HG03571 (cell line): ENCODE results near the gene PPM1H.
A peak's percentile ranks its signal among the peaks of the same experiment; 100 is the strongest.

Source experiments
- ATAC-seq: cut with Tn5 transposase; IDR thresholded peaks from one replicate; pipeline ENCODE4 v1.9.1; 2021; ENCODE audit not compliant: unreplicated experiment

Gene PPM1H

DNA sequence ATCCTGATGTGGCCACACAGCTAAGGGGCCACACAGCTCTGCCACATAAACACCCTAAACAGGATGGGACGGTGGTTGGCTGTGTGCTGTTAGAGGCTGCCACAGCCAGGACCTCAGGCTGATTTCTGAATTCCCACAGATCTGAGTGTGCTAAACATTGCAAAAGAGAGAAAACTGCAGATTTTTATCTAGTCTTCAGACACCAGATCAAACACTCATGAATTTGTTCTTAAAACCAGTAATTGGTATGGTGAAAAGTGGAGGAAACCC lies 277.7 kb downstream of the PPM1H start:
- ATAC-seq: no peak

DNA sequence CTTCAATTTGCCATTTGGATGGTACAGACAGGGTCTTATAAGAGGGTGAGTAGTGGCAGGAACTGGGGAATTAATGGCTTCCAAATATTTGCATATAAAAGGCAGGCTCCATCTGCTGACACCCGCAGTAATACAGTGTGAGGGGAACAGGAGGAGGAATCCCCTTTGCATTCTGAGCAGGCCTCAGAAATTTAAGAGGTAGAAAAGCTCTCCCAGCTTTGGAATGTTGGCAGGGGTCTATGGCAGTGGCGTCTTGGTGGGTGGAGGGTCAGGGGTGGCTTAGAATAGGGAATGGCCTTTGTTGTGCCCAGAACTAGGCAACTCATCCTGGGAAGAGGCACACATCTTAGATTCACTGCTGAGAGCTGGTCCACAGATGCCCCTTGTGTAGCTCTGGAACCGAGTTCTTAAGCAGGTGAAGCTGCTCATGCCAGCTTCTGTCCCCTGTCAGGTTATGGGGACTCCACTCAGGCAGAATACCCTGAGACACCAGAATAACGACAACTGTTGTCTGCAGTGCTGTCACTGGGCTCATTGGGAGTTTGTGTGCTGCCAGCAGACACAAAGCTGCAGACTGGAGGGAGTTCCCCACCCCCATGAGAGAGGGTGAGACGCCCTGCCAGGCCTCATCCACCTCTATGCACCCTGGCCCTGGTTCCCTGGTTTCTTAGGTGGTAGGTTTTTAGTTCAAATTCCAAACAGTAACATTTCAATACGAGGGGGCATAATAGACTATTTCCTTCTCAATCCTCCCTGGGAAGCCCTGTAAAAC lies 278.2 kb downstream of the PPM1H start:
- ATAC-seq: no peak

DNA sequence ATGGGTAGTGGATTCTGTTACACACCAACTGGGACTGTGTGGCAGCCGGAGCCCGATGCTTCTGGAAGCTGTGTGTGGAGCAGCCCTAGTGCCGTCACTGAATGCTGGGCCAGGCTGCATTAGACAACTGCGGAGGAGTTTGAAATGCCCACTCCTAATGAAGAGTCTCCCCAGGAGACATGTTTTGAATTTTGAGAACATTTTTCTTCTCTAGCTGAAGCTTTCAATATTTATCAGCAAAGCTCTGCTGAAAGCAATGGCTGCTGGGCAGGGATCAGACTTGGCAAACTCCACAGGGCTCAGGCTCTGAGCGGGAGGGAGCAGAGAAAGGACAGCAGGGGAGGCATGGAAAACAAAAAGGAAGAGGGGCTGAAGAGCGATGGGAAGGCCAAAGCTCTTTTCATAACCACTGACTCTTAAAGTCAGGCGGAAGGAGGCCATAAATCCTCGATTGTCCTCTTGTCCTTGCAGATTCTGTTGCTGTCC lies 279.2 kb downstream of the PPM1H start:
- ATAC-seq: no peak

GRCh38 chr12:62654326-62655241 lies 280.4 kb downstream of the PPM1H start:
- no peak for ATAC-seq

- ATAC-seq: no peak
Observed at GRCh38 chr12:62653740-62654139, 281.2 kb downstream of the PPM1H start.

GRCh38 chr12:62653304-62653703 lies 281.6 kb downstream of the PPM1H start:
- ATAC-seq: no peak

- ATAC-seq: no peak
Observed at GRCh38 chr12:62651138-62651537, 283.8 kb downstream of the PPM1H start.

DNA sequence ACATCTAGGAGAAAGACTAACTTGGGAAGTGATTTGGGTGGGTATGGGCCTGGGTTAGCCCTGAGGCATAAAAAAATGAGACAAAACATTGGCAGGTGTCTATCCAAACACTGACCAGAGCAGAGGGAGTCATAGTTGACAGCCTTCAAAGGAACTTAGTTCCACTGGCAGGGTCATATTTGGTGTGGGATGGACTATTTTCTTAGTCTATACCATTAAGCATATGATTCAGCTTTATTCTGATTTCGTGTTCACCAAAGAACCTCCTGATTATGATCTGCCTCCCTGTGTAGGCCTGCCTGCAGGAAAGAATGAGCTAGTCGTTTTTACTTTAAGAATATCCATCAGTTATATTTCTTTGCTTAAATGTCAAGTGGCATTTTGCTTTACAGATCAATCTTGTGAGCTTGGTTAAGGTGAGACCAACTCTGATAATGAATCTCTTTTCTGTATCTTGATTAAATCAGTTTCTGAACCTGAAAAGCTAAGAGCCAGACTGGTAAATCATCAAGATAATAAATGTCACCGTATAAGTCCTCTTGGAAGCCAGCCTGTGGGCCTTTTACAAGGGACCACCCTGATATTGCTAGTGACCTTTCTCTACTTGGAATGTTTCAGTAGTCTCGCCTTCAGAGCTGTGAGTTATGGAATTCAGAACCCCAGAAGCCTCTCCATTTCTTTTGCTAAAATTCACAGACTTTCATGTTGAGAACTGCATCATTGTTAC lies 285.4 kb downstream of the PPM1H start:
- no peak for ATAC-seq

DNA sequence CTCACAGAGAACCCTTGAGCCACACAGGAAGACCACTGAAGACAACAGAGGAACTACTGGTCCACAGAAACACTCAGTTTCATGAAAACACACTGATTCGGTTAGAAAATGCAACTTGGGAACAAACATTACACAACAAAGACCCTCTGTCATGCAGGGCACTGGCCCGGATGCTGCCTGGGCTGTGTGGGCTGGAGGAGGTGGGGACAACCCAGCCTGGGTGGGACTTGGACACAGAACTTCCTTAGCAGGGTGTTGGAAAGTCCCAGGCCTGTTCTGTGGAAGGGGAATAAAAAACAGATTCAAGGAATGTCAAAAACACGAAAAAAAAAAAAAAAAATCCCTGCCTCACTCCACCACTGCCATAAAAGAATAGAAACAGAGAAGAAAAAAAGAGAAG lies 287.4 kb downstream of the PPM1H start:
- no peak for ATAC-seq

- ATAC-seq: no peak
Observed at GRCh38 chr12:62646566-62646965, 288.4 kb downstream of the PPM1H start.

DNA sequence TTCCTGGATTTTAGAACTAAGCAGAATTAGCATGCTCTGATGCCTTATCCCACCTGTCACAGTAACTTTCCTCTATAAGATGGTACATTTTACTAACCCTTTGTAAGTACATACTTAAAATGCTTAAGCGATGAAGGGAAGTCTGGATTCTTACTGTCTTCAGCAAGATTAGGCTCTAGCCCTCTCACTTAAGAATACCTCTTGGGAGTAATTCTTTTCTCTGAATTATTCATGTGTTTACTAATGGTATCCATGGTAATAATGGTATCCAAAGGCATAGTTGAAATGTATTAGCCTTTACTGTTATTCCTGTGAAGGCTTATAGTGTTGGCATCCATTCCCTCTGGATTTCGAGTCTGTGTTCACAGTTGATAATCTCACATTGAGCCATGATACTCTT lies 291.5 kb downstream of the PPM1H start:
- no peak for ATAC-seq

GRCh38 chr12:62642486-62642885 lies 292.5 kb downstream of the PPM1H start:
- no peak for ATAC-seq

- peak; percentile 84 for ATAC-seq
Observed at GRCh38 chr12:62640910-62641448, 294.0 kb downstream of the PPM1H start.

GRCh38 chr12:62637679-62638078 lies 297.3 kb downstream of the PPM1H start:
- ATAC-seq: no peak

DNA sequence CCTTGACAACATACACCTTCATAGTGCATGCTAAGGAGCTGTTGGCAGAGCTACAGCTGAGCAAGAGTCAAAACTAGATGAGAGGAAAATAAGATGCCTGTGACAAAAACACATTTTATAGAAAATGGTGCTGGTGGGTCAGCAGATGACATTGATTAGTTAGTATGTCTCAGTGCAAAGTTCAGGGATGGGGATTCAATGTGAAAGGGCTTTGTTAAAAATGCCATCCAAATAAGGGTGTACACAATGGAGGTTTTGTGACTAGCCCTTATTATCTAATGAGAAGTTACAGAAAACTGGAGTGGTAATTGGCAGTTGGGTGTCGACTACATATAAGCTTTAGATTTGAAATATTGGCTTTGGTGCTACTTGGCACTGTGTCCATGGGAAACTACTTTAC lies 299.3 kb downstream of the PPM1H start:
- ATAC-seq: no peak

- ATAC-seq: peak; percentile 43
Observed at GRCh38 chr12:62632411-62632918, 302.5 kb downstream of the PPM1H start.

- peak; percentile 42 for ATAC-seq
Observed at GRCh38 chr12:62631471-62632410, 303.2 kb downstream of the PPM1H start.

DNA sequence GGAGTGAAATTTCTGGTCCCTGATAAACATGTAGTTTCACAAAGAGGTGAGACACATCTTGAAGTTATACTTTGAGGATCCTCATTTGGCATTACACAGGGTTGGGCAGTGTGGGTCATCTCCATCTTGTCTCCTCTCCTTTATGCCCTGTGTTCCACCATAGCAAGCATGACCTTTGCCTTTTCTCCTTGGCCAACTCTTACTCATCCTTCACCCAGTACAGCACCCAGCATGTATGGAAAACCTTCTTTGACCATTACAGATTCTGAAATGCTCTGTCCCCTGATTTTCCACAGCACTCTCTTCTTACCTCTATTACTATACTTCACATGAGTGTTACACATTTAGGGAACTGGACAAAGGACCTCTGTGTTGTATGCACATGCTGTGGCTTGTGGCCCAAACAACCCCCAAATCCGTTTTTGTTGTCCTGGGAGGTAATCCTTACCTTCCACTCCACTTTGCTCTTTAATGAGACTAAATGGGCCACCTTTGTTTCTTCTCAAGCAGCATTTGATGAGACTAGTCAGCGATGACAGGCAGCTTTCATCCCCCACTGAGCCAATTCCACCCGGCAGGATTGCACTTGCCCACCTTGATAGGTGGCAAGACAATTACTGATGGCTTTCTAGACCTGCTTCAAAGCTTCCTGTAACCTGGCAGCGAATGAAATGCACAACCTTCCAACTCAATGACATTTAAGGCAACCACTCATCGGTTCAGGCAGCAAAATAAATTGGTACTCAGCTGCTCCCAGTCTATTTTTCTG lies 304.8 kb downstream of the PPM1H start:
- ATAC-seq: no peak

- no peak for ATAC-seq
Observed at GRCh38 chr12:62629413-62629812, 305.5 kb downstream of the PPM1H start.
